Body of pancreas (tissue), 4 donors: ENCODE results near the gene THRA.

Experiments used
- POLR2A ChIP-seq, 3 donors: fragments of 450-650 bp; IDR thresholded peaks; one replicate each; pipeline ENCODE4 v1.6.1; 2016; ENCODE audit warnings: antibody characterized with exemption in 3 of 3, mild to moderate bottlenecking in 2 of 3
- TF ChIP-seq, protein P1 (sequence below), 7 experiments: fragments of 450-650 bp in 4 of 7; fragments of 200-600 bp in 3 of 7; sonication (generic) in 3 of 7; IDR thresholded peaks; one replicate each; pipeline ENCODE4 v1.5.1; 2016 to 2019; ENCODE audit warnings: antibody characterized with exemption in 7 of 7

DNA sequence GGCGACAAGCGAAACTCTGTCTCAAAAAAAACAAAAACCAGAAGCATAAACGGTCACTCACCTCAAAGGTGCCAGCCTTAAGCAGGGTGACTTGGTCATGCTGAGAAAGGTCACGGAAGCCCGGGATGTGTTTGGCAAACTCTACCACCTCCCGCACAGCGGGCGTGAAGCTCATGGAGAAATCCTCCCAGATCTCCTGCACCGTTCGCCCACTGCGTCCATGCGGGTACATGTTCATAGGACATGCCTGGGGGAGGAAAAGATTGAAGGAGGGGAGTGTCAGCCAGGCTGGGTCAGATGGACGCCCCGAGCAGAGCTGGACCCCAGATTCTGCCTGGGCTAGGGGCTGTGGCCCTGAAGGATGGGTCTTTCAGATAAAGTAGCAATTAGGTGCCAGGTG is 32.1 kb downstream of the THRA start:
- TF ChIP-seq, protein P1, sequence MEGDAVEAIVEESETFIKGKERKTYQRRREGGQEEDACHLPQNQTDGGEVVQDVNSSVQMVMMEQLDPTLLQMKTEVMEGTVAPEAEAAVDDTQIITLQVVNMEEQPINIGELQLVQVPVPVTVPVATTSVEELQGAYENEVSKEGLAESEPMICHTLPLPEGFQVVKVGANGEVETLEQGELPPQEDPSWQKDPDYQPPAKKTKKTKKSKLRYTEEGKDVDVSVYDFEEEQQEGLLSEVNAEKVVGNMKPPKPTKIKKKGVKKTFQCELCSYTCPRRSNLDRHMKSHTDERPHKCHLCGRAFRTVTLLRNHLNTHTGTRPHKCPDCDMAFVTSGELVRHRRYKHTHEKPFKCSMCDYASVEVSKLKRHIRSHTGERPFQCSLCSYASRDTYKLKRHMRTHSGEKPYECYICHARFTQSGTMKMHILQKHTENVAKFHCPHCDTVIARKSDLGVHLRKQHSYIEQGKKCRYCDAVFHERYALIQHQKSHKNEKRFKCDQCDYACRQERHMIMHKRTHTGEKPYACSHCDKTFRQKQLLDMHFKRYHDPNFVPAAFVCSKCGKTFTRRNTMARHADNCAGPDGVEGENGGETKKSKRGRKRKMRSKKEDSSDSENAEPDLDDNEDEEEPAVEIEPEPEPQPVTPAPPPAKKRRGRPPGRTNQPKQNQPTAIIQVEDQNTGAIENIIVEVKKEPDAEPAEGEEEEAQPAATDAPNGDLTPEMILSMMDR (IDR thresholded peaks at IDR 0.05), result no peak
- TF ChIP-seq POLR2A (IDR thresholded peaks at IDR 0.05), result no peak
